Gastroesophageal sphincter (tissue), 4 donors: ENCODE results near the gene AMBN. TPM values are rescaled to one million over a fixed set of nuclear protein-coding genes. Genes with fewer than 3 reads are reported as not detected.

ENCODE experiments used
- ATAC-seq: fragments of 150-250 bp; one replicate; pipeline ENCODE4 v1.9.1; 2016; ENCODE audit warnings: mild to moderate bottlenecking, moderate library complexity
- H3K27ac ChIP-seq, 4 donors: fragments of 200-600 bp; sonication (generic) in 3 of 4; 1 replicate in 3 of 4; 2 replicates in 1 of 4; pipeline ENCODE4 v1.5.1; 2016 to 2019
- H3K27me3 ChIP-seq: fragments of 200-600 bp; sonication (generic); one replicate; pipeline ENCODE4 v1.5.1; 2019
- H3K36me3 ChIP-seq, 2 donors: fragments of 200-600 bp; sonication (generic); one replicate each; pipeline ENCODE4 v1.5.1; 2019; ENCODE audit warnings: control low read depth in 1 of 2
- H3K4me1 ChIP-seq, 3 donors: fragments of 200-600 bp; sonication (generic); 1 replicate in 2 of 3; 2 replicates in 1 of 3; pipeline ENCODE4 v1.5.1; 2016 to 2019; ENCODE audit warnings: control low read depth in 2 of 3
- H3K4me3 ChIP-seq, 2 donors: fragments of 200-600 bp; sonication (generic); one replicate each; pipeline ENCODE4 v1.5.1; 2019; ENCODE audit warnings: mild to moderate bottlenecking in 1 of 2, moderate library complexity in 1 of 2
- H3K9me3 ChIP-seq, 3 donors: fragments of 200-600 bp; sonication (generic); one replicate each; pipeline ENCODE4 v1.5.1; 2017 to 2019; ENCODE audit warnings: control low read depth in 2 of 3
- EP300 ChIP-seq: sonication (generic); formaldehyde crosslinking; IDR thresholded peaks from one replicate; pipeline ENCODE4 v1.6.1; 2017; ENCODE audit warnings: antibody characterized with exemption, mild to moderate bottlenecking
- POLR2A ChIP-seq, 2 donors: fragments of 450-650 bp; IDR thresholded peaks; one replicate each; pipeline ENCODE4 v1.6.1; 2017; ENCODE audit warnings: antibody characterized with exemption in 2 of 2, mild to moderate bottlenecking in 2 of 2, moderate library complexity in 1 of 2
- POLR2AphosphoS5 ChIP-seq: sonication (generic); formaldehyde crosslinking; IDR thresholded peaks from one replicate; pipeline ENCODE4 v1.6.1; 2017; ENCODE audit warnings: antibody characterized with exemption
- WGBS, 2 donors: methylation state at CpG; one replicate each; pipeline ENCODE4 v1.1.5; 2018; ENCODE audit warnings: low coverage in 1 of 2; 5-methylcytosine and 5-hydroxymethylcytosine counted together
- total RNA-seq, 4 donors: library from RNA; depleted of rRNA; stranded (reverse); fragments of >200 nt; gene quantifications; one replicate each; pipeline ENCODE4 v1.1.0, GENCODE V29; 2016
- TF ChIP-seq, protein P1 (sequence below), 4 experiments: fragments of 200-600 bp in 2 of 4; fragments of 450-650 bp in 2 of 4; sonication (generic) in 1 of 4; IDR thresholded peaks; one replicate each; pipeline ENCODE4 v1.5.1; 2017 to 2019; ENCODE audit warnings: antibody characterized with exemption in 4 of 4, mild to moderate bottlenecking in 2 of 4, moderate library complexity in 2 of 4

AMBN gene
- total RNA-seq, 4 donors from 2014 or later: not detected

DNA sequence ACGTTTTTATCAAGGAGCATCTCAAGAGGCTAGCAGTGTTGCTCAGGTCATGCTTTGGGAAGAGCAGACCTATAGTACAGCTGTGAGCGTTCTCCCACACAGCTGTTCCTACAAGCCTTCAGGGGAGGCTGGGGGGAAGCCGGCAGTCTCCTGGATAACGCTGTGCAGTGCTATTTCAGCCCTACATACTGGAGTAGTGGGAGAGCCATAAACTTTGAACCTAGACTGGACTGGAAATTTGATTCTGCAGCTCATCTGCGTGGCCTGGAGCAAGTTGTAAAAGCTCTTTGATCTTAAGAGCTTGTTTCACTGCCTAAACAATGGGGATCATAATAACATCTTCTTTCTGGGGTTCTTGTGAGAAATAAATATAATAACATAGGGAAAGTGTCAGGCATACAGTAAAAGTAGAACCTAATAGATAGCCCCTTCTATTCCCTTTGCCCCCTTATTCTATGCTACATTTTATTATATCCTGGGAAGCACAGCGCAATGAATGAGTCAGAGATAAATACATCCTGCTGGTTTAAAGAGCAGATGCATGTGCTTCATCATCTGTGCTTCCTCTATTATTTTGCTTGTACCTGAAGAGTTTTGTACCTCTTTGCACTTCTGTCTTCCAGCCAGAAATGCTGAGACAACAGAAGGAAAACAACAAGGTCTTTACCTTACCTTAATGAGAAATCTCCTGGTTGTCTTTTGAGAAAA lies 14.7 kb upstream of the AMBN start:
- WGBS, 2 donors: 41 to 42% methylated on average over 5 of the region's 6 CpGs
- H3K9me3 ChIP-seq: no peaks in the 10 kb centered on the region
- H3K4me3 ChIP-seq: no peak overlapping the region
- H3K27ac ChIP-seq: no peak overlapping the region
- ATAC-seq: no peak
- H3K4me1 ChIP-seq: no peaks in the 10 kb centered on the region
- no peaks in the 10 kb centered on the region for H3K36me3 ChIP-seq
- no peak for TF ChIP-seq POLR2AphosphoS5
- no peak for TF ChIP-seq POLR2A (IDR thresholded peaks at IDR 0.05)
- no peak for TF ChIP-seq EP300
- TF ChIP-seq, protein P1, sequence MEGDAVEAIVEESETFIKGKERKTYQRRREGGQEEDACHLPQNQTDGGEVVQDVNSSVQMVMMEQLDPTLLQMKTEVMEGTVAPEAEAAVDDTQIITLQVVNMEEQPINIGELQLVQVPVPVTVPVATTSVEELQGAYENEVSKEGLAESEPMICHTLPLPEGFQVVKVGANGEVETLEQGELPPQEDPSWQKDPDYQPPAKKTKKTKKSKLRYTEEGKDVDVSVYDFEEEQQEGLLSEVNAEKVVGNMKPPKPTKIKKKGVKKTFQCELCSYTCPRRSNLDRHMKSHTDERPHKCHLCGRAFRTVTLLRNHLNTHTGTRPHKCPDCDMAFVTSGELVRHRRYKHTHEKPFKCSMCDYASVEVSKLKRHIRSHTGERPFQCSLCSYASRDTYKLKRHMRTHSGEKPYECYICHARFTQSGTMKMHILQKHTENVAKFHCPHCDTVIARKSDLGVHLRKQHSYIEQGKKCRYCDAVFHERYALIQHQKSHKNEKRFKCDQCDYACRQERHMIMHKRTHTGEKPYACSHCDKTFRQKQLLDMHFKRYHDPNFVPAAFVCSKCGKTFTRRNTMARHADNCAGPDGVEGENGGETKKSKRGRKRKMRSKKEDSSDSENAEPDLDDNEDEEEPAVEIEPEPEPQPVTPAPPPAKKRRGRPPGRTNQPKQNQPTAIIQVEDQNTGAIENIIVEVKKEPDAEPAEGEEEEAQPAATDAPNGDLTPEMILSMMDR (IDR thresholded peaks at IDR 0.05): no peak
- H3K27me3 ChIP-seq: no peaks in the 10 kb centered on the region

DNA sequence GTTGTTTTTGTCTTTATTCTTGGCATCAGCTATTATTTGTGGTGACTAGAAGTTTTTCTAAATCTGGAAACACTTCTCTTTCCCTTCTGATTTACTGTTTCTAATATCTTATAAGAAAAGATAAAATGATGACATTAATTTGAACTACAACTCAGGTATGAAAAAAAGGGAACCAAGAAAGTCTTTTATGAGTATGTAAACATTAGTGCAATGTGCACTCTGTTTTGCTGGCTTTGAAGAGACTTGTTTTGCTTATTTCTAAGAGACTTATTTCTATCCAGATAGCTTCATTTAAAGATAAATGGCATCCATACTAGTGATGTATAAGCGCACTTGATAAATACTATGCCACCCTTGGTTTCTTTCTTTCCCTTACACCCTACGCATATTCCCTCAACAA lies 10.1 kb upstream of the AMBN start:
- H3K9me3 ChIP-seq: no peaks in the 10 kb centered on the region
- ATAC-seq: no peak
- H3K27ac ChIP-seq: no peak overlapping the region
- H3K4me3 ChIP-seq: no peak overlapping the region
- 93 to 100% methylated on average over 2 of the region's 2 CpGs for WGBS, 2 donors
- TF ChIP-seq POLR2A (IDR thresholded peaks at IDR 0.05) (no peak), EP300 (no peak)
- TF ChIP-seq, protein P1 (IDR thresholded peaks at IDR 0.05): no peak
- no peaks in the 10 kb centered on the region for H3K27me3 ChIP-seq
- H3K4me1 ChIP-seq: no peaks in the 10 kb centered on the region
- no peaks in the 10 kb centered on the region for H3K36me3 ChIP-seq

DNA sequence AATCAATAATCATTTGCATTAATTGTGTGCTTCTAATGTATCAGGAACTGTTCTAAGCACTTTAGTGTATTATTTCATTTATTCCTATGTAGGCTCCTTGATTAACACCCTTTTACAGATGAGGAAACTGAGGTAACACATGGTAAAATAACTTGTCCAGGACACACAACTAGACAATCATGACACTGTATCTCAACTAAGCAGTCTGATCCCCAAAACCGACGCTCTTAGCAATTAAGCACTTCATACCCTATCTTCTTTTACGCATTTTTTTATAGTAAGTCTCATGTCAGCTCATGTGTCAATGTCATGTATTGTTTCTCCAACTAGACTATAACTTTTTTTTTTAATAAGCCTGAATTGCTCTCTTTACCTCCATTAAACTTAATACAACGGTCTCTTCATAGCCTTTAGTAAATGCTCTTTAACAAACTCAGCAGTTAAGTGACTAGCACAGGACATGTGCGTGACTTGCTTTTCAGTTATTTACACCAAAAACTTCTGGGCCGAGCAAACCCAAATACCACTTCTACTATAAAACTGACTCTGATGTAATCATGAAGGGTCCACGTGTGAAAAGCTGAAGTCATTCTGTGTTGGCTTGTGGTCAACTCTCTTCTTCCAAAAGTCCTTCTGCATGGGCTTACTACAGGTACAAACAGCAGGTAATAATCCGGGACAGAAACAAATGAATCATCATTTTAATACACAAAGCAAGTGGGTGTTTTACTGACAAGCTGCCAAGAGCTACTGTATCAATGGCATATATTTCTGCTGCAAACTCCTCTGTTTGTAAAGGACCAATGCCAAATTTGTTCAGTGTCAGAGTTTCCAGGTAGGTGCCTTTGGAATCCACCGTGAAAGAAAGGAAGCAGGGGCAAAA lies 7.9 kb upstream of the AMBN start:
- H3K36me3 ChIP-seq: no peaks in the 10 kb centered on the region
- TF ChIP-seq POLR2AphosphoS5: no peak
- no peak for TF ChIP-seq EP300
- TF ChIP-seq, protein P1 (IDR thresholded peaks at IDR 0.05): no peak
- TF ChIP-seq POLR2A (IDR thresholded peaks at IDR 0.05): no peak

DNA sequence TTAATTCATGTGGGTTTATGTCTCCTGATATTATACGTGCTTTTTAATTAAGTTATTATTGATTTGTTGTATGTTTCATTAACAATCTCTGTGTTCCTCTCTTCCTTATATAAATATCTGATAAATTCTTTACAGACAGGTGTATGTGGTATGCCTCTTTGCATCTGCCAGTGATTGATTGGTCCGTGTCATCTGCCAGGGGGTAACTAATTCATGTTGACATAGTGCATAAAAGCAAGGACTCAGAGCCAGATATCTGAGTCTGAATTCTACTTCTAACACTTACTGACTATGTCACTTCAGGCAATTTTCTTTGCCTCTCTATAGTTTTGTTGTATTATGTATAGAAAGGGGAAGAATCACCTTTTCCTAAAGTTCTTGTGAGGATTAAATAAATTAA lies 5.2 kb upstream of the AMBN start:
- Histone ChIP-seq H3K27ac (no peak overlapping the region), H3K9me3 (no peaks in the 10 kb centered on the region), H3K4me1 (no peaks in the 10 kb centered on the region), H3K27me3 (no peaks in the 10 kb centered on the region), H3K4me3 (no peak overlapping the region), H3K36me3 (no peaks in the 10 kb centered on the region)
- ATAC-seq: no peak
- TF ChIP-seq EP300 (no peak), POLR2AphosphoS5 (no peak), POLR2A (IDR thresholded peaks at IDR 0.05) (no peak)
- TF ChIP-seq, protein P1 (IDR thresholded peaks at IDR 0.05): no peak
- WGBS, 2 donors: 67 to 74% methylated on average over 2 of the region's 2 CpGs

More for the DNA sequence above, 7.9 kb upstream of the AMBN start:
- 73 to 81% methylated on average over 8 to 9 of the region's 9 CpGs for WGBS, 2 donors
- H3K9me3 ChIP-seq: no peaks in the 10 kb centered on the region
- ATAC-seq: no peak
- H3K4me1 ChIP-seq: no peaks in the 10 kb centered on the region
- H3K4me3 ChIP-seq: no peak overlapping the region
- no peaks in the 10 kb centered on the region for H3K27me3 ChIP-seq
- H3K27ac ChIP-seq: no peak overlapping the region

DNA sequence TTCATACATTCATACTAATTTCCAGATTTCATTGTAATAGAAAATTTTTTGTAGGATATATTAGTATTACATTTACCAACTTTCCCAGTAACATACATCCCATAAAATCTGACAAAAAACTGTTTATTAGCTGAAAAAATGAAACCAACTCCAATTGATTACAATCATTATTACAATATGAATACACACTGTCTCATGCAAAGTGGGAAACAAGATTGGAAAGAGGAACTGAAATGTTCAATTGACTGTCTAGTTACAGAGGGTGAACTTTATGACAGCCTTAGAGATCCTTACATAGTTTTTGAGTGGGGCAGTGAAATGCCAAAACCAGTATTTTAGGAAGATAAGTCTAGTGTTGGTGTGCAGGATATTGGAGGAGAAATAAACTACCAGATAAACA lies 2.3 kb upstream of the AMBN start:
- no peaks in the 10 kb centered on the region for H3K9me3 ChIP-seq
- no peaks in the 10 kb centered on the region for H3K27me3 ChIP-seq
- H3K36me3 ChIP-seq: no peaks in the 10 kb centered on the region
- ATAC-seq: no peak
- H3K4me1 ChIP-seq: no peaks in the 10 kb centered on the region
- no peak for TF ChIP-seq POLR2AphosphoS5
- TF ChIP-seq POLR2A (IDR thresholded peaks at IDR 0.05): no peak
- TF ChIP-seq EP300: no peak
- TF ChIP-seq, protein P1 (IDR thresholded peaks at IDR 0.05): no peak
- no peak overlapping the region for H3K4me3 ChIP-seq
- no peak overlapping the region for H3K27ac ChIP-seq
